GM10266 (cell line): ENCODE measurements around the gene LZTFL1.

ENCODE experiments used
- DNase-seq: peaks from one replicate; pipeline ENCODE4 v3.0.0; 2012; ENCODE audit errors: extremely low spot score
- TF ChIP-seq, protein P1 (sequence below): IDR thresholded peaks from 2 replicates; pipeline ENCODE4 v1.5.1; 2012; ENCODE audit warnings: mild to moderate bottlenecking, low read depth; ENCODE audit not compliant: control insufficient read depth, insufficient read depth; ENCODE audit errors: missing control alignments

LZTFL1 gene

DNA sequence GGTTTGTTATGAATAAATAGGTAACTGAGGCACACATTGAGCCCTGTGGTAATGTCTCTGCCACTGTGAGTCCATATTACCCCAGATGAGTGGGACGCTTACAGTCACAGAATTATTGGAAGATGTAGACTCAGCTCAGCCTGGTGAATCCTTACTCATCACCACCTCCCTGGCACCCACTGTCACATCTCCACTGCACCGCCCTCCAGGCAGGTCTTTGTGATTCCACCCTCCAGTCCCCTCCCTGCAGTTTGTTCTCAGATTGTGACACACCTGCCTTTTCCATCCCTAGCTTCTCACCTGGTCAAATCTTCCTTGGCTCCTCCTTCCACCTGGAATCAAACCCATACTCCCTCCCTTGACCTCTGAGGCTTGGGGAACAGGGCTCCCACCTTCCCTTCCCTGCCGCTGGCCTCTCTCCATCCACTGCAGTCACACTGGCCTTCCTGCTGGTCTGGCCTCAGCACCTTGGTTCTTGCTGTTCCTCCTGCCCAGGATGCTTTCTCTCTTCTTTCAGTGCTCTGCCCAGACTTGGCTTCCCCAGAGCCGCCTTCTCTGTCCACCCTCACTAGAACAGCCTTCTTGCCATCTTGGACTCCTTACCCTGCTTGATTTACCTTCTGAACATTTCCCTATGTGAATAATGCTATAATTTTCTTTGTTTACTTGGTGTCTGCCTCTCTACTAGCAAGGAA is 55.0 kb downstream of the LZTFL1 start:
- no peak for DNase-seq
- TF ChIP-seq, protein P1, sequence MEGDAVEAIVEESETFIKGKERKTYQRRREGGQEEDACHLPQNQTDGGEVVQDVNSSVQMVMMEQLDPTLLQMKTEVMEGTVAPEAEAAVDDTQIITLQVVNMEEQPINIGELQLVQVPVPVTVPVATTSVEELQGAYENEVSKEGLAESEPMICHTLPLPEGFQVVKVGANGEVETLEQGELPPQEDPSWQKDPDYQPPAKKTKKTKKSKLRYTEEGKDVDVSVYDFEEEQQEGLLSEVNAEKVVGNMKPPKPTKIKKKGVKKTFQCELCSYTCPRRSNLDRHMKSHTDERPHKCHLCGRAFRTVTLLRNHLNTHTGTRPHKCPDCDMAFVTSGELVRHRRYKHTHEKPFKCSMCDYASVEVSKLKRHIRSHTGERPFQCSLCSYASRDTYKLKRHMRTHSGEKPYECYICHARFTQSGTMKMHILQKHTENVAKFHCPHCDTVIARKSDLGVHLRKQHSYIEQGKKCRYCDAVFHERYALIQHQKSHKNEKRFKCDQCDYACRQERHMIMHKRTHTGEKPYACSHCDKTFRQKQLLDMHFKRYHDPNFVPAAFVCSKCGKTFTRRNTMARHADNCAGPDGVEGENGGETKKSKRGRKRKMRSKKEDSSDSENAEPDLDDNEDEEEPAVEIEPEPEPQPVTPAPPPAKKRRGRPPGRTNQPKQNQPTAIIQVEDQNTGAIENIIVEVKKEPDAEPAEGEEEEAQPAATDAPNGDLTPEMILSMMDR = no peak

DNA sequence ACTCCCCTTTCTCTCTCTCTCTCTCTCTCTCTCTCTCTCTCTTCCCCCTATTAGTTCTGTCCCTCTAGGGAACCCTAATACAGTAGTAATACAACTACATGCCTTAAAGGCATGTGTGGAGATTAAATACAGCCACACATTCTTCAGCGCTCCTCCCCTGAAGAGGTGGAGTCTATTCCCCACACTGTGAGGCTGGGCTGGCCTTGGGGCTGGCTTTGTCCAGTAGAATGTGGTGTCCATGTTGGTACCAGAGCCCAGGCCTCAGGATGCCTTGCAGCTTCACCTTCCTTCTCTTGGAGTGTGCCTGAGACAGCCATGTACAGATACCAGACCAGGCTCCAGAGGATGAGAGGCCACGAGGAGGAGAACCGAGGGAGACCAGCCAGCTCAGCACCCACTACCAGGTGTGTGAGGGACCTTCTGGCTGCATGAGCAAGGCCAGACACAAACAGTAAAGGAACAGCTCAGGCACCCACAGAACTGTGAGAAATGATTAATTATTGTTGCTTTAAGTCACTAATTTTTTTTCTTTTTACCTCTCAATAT is 56.2 kb downstream of the LZTFL1 start:
- DNase-seq = no peak

DNA sequence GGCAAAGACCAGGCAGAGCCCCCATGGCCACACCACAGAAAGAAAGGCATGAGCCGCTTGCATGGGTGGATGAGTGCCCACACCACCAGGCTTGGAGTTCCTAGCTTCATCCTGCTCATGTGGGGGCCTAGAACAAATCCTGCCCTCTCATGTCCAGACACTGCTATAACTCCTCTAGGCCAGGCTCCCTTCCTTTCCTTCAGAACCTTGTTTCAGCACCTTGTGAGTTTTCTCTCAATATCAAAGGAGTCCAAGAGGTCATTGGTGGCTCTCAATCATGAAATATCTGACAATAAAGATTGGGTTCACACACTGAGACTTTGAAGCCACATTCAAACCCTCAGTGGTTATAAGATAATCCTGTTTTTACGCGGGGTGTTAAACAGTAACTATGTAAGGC is 58.3 kb downstream of the LZTFL1 start:
- DNase-seq = no peak
- TF ChIP-seq, protein P1 = no peak

More for the DNA sequence above, 56.2 kb downstream of the LZTFL1 start:
- TF ChIP-seq, protein P1 = no peak

DNA sequence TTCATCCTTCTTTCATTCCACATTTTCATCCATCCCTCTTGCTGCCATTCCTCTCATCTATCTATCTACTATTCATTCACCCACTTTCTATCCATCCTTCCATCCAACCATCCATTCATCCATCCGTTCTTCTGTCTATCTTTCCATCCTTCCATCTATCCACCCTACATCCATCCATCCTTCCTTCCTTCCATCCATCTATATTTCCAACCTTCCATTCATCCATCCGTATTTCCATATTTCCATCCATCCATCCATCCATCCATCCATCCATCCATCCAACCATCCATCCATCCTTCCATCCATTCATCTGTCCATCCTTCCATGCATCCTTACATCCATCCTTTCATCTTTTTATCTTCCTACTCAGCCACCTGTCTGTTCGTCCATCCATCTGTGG is 59.5 kb downstream of the LZTFL1 start:
- no peak for DNase-seq
- TF ChIP-seq, protein P1 = no peak

DNA sequence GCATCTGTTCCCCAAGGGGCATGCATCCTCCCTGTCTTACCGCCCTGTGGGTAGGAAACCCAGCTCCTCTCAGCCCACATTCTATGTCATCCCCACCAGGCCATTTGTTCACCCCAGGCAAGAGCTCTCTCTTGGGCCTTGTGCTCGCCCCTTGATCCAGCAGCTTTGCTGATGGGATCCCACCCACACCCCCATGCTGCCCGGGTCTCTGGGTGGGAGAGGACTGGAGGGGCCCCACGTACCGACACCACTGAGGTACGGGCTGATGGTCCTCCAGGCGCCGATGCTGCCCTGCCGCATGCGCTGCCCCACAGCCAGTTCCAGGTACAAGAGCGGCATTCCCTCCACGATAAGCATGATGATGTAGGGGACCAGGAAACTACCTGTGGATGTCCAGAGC is 60.1 kb downstream of the LZTFL1 start:
- no peak for DNase-seq
- TF ChIP-seq, protein P1 = no peak

DNA sequence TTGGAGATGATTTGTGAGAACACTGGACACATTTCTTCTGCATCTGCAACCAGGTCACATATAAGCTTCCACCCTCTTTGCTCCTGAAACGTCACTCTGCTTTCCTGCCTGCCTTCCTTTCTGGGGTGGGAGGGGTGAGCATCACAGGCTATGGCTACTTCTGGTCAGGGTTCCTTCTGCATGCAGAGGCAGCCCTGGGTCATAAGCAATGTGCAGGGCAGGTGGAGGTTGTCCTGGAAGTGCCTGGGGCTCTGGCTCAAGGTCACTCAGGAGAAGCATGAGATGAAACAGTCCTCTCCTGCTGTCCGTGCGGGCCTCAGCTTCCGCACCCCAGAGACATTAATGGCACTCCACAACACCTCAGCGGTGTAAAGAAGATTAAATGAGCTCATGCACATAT is 60.6 kb downstream of the LZTFL1 start:
- TF ChIP-seq, protein P1 = no peak

More for the DNA sequence above, 60.6 kb downstream of the LZTFL1 start:
- no peak for DNase-seq
